Lung (tissue), 12 donors: ENCODE results near the gene LDLRAD4. TPM values are rescaled to one million over a fixed set of nuclear protein-coding genes. Genes with fewer than 3 reads are reported as not detected.

Experiments
- ATAC-seq: fragments of 200-7000 bp; cut with Tn5 transposase; one replicate; pipeline ENCODE4 v1.9.1; 2020; ENCODE audit warnings: moderate number of reproducible peaks; ENCODE audit not compliant: insufficient read depth, low FRiP score
- DNase-seq, 3 donors: peaks; one replicate each; pipeline ENCODE4 v3.0.0-alpha.2; 2013 to 2017
- H3K27ac ChIP-seq, 2 donors: one replicate each; pipeline ENCODE4 v1.5.1; 2013; ENCODE audit warnings: mild to moderate bottlenecking in 2 of 2, moderate library complexity in 2 of 2, control low read depth in 1 of 2, inconsistent platforms in 1 of 2, low read depth in 1 of 2, low read length in 1 of 2
- H3K27me3 ChIP-seq, 3 donors: one replicate each; pipeline ENCODE4 v1.5.1; 2013; ENCODE audit warnings: low read length in 2 of 3; ENCODE audit not compliant: control insufficient read depth in 3 of 3, insufficient read depth in 3 of 3
- H3K36me3 ChIP-seq, 4 donors: one replicate each; pipeline ENCODE4 v1.5.1; 2013; ENCODE audit warnings: low read length in 4 of 4, mild to moderate bottlenecking in 1 of 4, moderate library complexity in 1 of 4; ENCODE audit not compliant: control insufficient read depth in 4 of 4, insufficient read depth in 4 of 4
- H3K4me1 ChIP-seq, 5 donors: one replicate each; pipeline ENCODE4 v1.5.1; 2013; ENCODE audit warnings: low read length in 5 of 5, mild to moderate bottlenecking in 2 of 5, moderate library complexity in 1 of 5; ENCODE audit not compliant: control insufficient read depth in 5 of 5, insufficient read depth in 5 of 5
- H3K4me3 ChIP-seq: one replicate; pipeline ENCODE4 v1.5.1; 2013; ENCODE audit warnings: mild to moderate bottlenecking, control low read depth, moderate library complexity
- H3K9ac ChIP-seq, 2 donors: one replicate each; pipeline ENCODE4 v1.5.1; 2013; ENCODE audit warnings: low read length in 2 of 2, control low read depth in 1 of 2; ENCODE audit not compliant: insufficient read depth in 1 of 2
- H3K9me3 ChIP-seq, 4 donors: one replicate each; pipeline ENCODE4 v1.5.1; 2013; ENCODE audit warnings: low read length in 3 of 4, mild to moderate bottlenecking in 1 of 4, moderate library complexity in 1 of 4; ENCODE audit not compliant: control insufficient read depth in 4 of 4, insufficient read depth in 3 of 4
- WGBS, 2 donors: extraction: QIAGEN DNeasy Blood & Tissue Kit; methylation state at CpG; one replicate each; pipeline ENCODE4 v1.1.7; 2013; 5-methylcytosine and 5-hydroxymethylcytosine counted together
- polyA plus RNA-seq, 2 donors: library from polyadenylated mRNA; stranded (reverse); fragments of 200-250 nt; gene quantifications; one replicate each; pipeline ENCODE4 v1.2.1, GENCODE V29; 2013
- total RNA-seq, 2 donors: library from RNA; depleted of rRNA in 1 of 2; stranded (reverse); fragments of >200 nt in 1 of 2; gene quantifications; one replicate each; pipeline ENCODE4 v1.2.1, GENCODE V29; 2014 to 2021
- TF ChIP-seq, protein P1 (sequence below): IDR thresholded peaks from 2 replicates; pipeline ENCODE4 v1.5.1; 2012; ENCODE audit warnings: mild to moderate bottlenecking; ENCODE audit errors: control extremely low read depth, extremely low read depth
- donor health status: control.
- donor health status: control.
- donor health status: Bipolar disorder and iron deficiency.
- donor health status: healthy.
- donor health status: DM: yes; HTN: yes; CAD: no.

Gene LDLRAD4
- total and polyA plus RNA-seq, 4 donors: 3.2 to 62.4 (median 19.9) TPM

DNA sequence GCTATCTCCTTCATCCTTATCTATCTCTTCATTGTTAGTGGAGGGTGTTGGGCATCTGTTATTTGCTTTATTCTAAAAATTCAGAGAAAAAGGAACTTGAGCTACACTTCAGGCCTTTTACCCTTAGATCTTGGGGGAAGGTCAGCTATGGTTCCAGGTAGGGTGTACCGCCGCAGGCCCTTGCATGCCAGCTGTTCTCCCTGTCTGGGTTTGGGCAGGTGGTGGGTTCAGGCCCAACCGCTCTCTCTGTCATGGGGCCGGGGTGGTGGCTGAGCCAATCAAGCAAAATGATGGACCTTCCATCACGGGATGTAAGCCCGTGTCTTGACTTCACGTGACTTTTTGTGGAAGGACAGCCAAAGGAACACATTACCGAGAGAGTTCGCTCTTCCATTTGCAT lies 231.1 kb downstream of the LDLRAD4 start:
- H3K36me3 ChIP-seq: no peaks in the 10 kb centered on the region
- no peak for DNase-seq
- peaks cover 0 to 22% (median 8%) of the 10 kb centered on the region in 5 donors for H3K4me1 ChIP-seq
- H3K27ac ChIP-seq: no peak overlapping the region
- H3K27me3 ChIP-seq: peaks cover 0 to 13% (median 0%) of the 10 kb centered on the region in 3 donors
- no peak overlapping the region for H3K4me3 ChIP-seq
- TF ChIP-seq, protein P1, sequence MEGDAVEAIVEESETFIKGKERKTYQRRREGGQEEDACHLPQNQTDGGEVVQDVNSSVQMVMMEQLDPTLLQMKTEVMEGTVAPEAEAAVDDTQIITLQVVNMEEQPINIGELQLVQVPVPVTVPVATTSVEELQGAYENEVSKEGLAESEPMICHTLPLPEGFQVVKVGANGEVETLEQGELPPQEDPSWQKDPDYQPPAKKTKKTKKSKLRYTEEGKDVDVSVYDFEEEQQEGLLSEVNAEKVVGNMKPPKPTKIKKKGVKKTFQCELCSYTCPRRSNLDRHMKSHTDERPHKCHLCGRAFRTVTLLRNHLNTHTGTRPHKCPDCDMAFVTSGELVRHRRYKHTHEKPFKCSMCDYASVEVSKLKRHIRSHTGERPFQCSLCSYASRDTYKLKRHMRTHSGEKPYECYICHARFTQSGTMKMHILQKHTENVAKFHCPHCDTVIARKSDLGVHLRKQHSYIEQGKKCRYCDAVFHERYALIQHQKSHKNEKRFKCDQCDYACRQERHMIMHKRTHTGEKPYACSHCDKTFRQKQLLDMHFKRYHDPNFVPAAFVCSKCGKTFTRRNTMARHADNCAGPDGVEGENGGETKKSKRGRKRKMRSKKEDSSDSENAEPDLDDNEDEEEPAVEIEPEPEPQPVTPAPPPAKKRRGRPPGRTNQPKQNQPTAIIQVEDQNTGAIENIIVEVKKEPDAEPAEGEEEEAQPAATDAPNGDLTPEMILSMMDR: no peak
- ATAC-seq: no peak
- H3K9ac ChIP-seq: no peak overlapping the region
- no peaks in the 10 kb centered on the region for H3K9me3 ChIP-seq
- 98 to 99% methylated on average over 9 of the region's 9 CpGs for WGBS, 2 donors

DNA sequence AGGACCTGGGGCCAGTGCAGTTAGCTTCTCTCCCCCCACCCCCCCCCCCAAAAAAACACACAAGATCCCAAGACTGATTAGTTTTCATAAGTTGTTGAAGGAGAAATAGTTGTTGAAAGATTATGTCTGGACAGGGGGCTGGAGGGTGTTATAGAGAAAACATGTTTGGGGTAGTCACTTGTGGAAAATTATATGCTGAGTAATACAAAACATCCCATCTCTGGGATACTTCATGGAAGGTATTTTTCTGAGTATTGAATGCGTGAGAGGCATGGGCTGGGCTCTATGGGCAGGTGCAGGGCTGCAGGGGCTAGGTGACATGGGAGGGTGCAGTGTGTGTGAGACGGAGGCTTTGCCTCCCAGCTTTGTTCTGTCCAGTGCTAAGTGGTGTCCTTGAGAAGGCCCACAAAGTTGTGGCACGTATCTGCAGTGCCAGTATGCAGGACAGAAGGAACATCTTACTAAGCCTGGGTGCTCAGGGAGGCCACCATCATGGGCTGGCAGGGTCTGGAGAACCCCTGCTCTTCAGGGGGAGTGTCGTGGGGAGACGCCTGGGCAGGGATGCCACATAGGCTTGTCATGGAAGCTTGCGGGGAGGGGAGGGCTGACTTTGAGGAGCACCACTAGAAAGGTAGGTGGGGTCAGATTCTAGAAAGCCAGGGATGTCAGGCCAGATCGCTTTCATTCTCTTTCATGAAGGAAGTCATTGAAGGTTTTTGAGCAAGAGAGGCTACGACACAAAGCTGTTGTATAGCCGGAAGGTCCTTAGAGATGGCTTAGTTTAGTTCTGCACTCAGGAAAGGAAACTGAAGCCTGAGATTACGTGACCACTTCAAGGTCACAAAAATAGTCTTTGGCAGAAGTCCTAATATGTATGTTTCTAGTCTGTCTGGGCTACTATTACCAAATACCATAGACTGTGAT lies 232.0 kb downstream of the LDLRAD4 start:
- Histone ChIP-seq H3K36me3 (no peaks in the 10 kb centered on the region), H3K9me3 (no peaks in the 10 kb centered on the region), H3K4me3 (no peak overlapping the region), H3K4me1 (peaks cover 0 to 22% (median 8%) of the 10 kb centered on the region in 5 donors), H3K27me3 (peaks cover 0 to 8% (median 0%) of the 10 kb centered on the region in 3 donors), H3K27ac (peak overlapping the region in 1 of 2 donors; percentile 26), H3K9ac (no peak overlapping the region)
- ATAC-seq (no peak), DNase-seq (no peak)
- WGBS, 2 donors: 59 to 69% methylated on average over 10 of the region's 10 CpGs
- TF ChIP-seq, protein P1: no peak

DNA sequence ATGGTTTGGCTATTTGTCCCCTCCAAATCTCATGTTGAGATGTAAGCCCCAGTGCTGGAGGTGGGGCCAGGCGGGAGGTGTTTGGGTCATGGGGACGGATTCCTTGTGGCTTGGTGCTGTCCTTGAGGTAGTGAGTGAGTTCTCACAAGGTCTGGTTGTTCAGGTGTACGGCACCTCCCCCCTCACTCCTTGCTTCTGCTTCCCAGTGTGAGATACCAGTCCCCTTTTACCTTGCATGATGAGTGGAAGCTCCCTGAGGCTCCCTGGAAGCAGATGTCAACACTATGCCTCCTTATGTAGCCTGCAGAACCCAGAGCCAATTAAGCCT lies 232.6 kb downstream of the LDLRAD4 start:
- H3K4me1 ChIP-seq: peaks cover 0 to 23% (median 8%) of the 10 kb centered on the region in 5 donors
- peak overlapping the region in 1 of 2 donors; percentile 2 for H3K27ac ChIP-seq
- peaks cover 0 to 6% (median 0%) of the 10 kb centered on the region in 3 donors for H3K27me3 ChIP-seq
- H3K9me3 ChIP-seq: no peaks in the 10 kb centered on the region
- ATAC-seq (no peak), DNase-seq (no peak)
- no peak overlapping the region for H3K9ac ChIP-seq
- no peak overlapping the region for H3K4me3 ChIP-seq
- WGBS, 2 donors: 88% methylated on average over 3 of the region's 3 CpGs
- TF ChIP-seq, protein P1: no peak
- H3K36me3 ChIP-seq: no peaks in the 10 kb centered on the region
